ENCODE data around the gene SGIP1. TPM values are rescaled to one million over a fixed set of nuclear protein-coding genes. Genes with fewer than 3 reads are reported as not detected.
"Not testable (repeated sequence)": the region's sequence is repeated elsewhere in the genome, so short reads cannot be mapped to it uniquely, and the experiment has no call there.

SGIP1 gene
- total RNA-seq, 1 experiment from 2014 or later, result 0.37 TPM

DNA sequence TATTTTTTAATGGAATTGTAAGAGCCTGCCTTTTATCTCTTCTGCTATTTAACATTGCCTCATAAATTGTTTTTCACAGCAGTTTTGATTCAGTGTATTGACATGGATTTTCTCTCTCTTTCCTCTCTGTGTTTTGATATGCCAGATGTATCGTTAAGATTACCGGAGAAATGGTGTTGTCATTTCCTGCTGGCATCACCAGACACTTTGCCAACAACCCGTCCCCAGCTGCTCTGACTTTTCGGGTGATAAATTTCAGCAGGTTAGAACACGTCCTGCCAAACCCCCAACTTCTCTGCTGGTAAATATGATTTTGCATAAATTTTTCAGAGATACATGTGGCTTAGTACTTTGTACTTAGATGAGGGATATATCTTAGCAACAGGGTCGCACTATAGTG lies 195.2 kb downstream of the SGIP1 start:
- in situ Hi-C loops (cut with HindIII; ENCODE audit: low pct_unique_long_range_greater_than_20kb, low sequenced_read_pairs), result no loop called here
- DNase-seq (ENCODE audit: low read depth, low spot score), result no peak

- in situ Hi-C loops (cut with HindIII; ENCODE audit: low pct_unique_long_range_greater_than_20kb, low sequenced_read_pairs), result no loop called here
- DNase-seq (ENCODE audit: low read depth, low spot score), result no peak
Observed at GRCh38 chr1:66729523-66729922, 195.6 kb downstream of the SGIP1 start.

DNA sequence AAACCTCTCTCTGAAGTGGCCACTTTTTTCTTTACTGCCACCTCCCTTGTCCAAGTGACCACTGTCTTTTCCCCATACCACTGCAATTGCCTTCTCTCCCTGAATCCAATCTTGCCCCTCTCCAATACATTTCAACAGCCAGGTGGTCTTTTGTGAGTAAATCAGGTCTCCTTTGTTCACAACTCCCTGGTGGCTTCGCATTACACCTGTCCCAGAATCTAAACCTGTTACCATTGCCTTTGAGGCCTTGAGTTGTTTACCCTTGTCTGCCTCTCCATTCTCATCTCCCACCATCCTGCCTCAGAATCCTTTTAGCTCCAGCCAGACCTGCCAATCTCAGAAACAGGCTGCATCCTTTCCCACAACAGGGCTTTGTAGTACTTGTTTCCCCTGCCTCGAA lies 196.5 kb downstream of the SGIP1 start:
- DNase-seq (ENCODE audit: low read depth, low spot score), result no peak
- in situ Hi-C loops (cut with HindIII; ENCODE audit: low pct_unique_long_range_greater_than_20kb, low sequenced_read_pairs), result no loop called here

GRCh38 chr1:66731170-66731865 lies 197.4 kb downstream of the SGIP1 start:
- no peak for DNase-seq (ENCODE audit: low read depth, low spot score)
- in situ Hi-C loops (cut with HindIII; ENCODE audit: low pct_unique_long_range_greater_than_20kb, low sequenced_read_pairs), result no loop called here

- DNase-seq (ENCODE audit: low read depth, low spot score), result no peak
- in situ Hi-C loops (cut with HindIII; ENCODE audit: low pct_unique_long_range_greater_than_20kb, low sequenced_read_pairs), result no loop called here
Observed at GRCh38 chr1:66732407-66733166, 198.6 kb downstream of the SGIP1 start.

DNA sequence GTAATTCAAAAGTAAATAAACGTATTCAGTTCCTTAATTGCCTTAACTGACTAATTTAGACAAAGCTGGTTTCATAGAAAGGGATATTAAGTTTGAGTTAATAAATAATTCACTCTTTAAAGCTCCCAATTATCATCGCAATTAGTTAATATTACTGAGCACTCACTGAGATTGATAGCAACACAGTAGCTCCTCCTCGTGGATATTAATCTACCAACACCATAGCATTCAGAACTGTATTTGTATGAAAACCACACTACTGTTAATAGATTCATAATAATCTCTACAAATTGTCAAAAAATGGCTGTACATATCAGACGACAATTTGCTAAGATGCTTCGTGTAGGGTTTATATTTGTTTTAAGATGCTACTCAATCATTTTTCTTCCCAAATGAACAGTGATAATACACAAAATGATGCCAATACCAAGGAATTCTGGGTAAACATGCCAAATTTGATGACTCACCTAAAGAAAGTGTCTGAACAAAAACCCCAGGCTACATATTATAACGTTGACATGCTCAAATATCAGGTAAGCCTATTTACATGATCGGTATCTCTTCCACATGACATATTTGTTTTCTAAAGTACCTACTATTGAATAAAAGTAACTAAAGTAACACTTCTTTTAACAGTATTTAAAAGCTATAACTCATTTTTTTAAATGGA lies 199.5 kb downstream of the SGIP1 start:
- in situ Hi-C loops (cut with HindIII; ENCODE audit: low pct_unique_long_range_greater_than_20kb, low sequenced_read_pairs), result no loop called here
- DNase-seq (ENCODE audit: low read depth, low spot score), result peak; percentile 38

GRCh38 chr1:66734531-66734930 lies 200.6 kb downstream of the SGIP1 start:
- in situ Hi-C loops (cut with HindIII; ENCODE audit: low pct_unique_long_range_greater_than_20kb, low sequenced_read_pairs), result not testable (repeated sequence)

GRCh38 chr1:66737836-66738235 lies 203.9 kb downstream of the SGIP1 start:
- in situ Hi-C loops (cut with HindIII; ENCODE audit: low pct_unique_long_range_greater_than_20kb, low sequenced_read_pairs), result no loop called here
- no peak for DNase-seq (ENCODE audit: low read depth, low spot score)

More at GRCh38 chr1:66734531-66734930, 200.6 kb downstream of the SGIP1 start:
- not testable (repeated sequence) for DNase-seq (ENCODE audit: low read depth, low spot score)

GRCh38 chr1:66739401-66740157 lies 205.6 kb downstream of the SGIP1 start:
- in situ Hi-C loops (cut with HindIII; ENCODE audit: low pct_unique_long_range_greater_than_20kb, low sequenced_read_pairs), result no loop called here
- DNase-seq (ENCODE audit: low read depth, low spot score), result no peak

DNA sequence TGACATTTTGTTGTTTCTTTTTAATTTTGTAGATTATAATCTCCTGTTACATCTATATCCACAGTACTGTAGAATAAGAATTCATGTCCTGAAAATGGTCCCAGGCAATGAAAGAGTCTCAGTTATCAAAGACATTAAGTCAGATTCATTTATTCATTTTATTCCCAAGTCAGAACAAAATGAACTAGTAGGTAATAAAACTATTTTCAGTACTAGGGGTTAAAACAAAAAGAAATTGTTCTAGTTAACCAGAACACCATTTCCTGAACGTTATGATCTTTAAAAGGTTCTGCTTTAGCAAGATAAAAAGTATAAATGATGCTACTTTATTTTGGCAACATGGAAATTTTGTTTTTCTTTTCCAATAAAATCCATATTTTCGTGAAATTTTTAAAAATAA lies 211.5 kb downstream of the SGIP1 start:
- in situ Hi-C loops (cut with HindIII; ENCODE audit: low pct_unique_long_range_greater_than_20kb, low sequenced_read_pairs), result no loop called here

GRCh38 chr1:66747501-66747900 lies 213.5 kb downstream of the SGIP1 start:
- in situ Hi-C loops (cut with HindIII; ENCODE audit: low pct_unique_long_range_greater_than_20kb, low sequenced_read_pairs), result no loop called here
- no peak for DNase-seq (ENCODE audit: low read depth, low spot score)

More for the DNA sequence above, 211.5 kb downstream of the SGIP1 start:
- no peak for DNase-seq (ENCODE audit: low read depth, low spot score)

GRCh38 chr1:66750577-66750976 lies 216.6 kb downstream of the SGIP1 start:
- in situ Hi-C loops (cut with HindIII; ENCODE audit: low pct_unique_long_range_greater_than_20kb, low sequenced_read_pairs), result no loop called here
- DNase-seq (ENCODE audit: low read depth, low spot score), result no peak

GRCh38 chr1:66751160-66751559 lies 217.2 kb downstream of the SGIP1 start:
- in situ Hi-C loops (cut with HindIII; ENCODE audit: low pct_unique_long_range_greater_than_20kb, low sequenced_read_pairs), result no loop called here
- DNase-seq (ENCODE audit: low read depth, low spot score), result no peak

DNA sequence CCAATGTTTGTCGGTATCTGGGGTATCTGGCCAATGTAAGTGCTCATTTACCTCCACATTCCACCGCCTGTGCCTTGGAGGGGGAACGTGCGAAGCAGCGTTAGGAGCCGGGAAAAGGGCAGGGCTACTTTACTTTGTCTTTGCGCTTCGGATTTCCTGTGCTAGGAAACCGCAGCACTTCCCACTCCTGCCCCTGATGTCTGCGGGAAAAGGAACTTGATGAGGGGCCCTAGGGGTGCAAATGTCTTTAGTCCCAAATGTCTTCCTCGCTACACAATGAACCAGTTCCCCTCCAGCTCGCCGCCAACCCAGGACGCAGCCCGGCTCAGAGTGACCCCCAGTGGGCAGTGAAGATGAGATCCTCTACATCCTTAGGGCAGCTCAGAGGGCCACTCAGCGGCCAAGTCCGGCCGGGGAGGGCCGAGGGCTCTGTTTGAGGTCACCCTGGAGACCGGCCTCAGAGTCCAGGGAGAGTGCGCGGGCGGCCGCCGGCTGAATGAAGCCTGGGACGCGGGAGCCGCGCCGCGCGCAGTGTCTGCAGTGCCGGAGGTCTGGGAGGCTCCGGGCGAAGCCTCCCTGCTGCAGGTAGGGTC lies 218.1 kb downstream of the SGIP1 start, which contains the start of gene DYNLT5:
Gene DYNLT5, plus strand, starts transcription at position 460 of the 593 bp plus-strand sequence. CDS start 2,200 bp downstream, outside the sequence.
- in situ Hi-C loops (cut with HindIII; ENCODE audit: low pct_unique_long_range_greater_than_20kb, low sequenced_read_pairs), result no loop called here

GRCh38 chr1:66752671-66753371 lies 218.9 kb downstream of the SGIP1 start:
- DNase-seq (ENCODE audit: low read depth, low spot score), result no peak
- in situ Hi-C loops (cut with HindIII; ENCODE audit: low pct_unique_long_range_greater_than_20kb, low sequenced_read_pairs), result no loop called here

More for the DNA sequence above, 218.1 kb downstream of the SGIP1 start, which contains the start of gene DYNLT5:
- DNase-seq (ENCODE audit: low read depth, low spot score), result no peak

DNA sequence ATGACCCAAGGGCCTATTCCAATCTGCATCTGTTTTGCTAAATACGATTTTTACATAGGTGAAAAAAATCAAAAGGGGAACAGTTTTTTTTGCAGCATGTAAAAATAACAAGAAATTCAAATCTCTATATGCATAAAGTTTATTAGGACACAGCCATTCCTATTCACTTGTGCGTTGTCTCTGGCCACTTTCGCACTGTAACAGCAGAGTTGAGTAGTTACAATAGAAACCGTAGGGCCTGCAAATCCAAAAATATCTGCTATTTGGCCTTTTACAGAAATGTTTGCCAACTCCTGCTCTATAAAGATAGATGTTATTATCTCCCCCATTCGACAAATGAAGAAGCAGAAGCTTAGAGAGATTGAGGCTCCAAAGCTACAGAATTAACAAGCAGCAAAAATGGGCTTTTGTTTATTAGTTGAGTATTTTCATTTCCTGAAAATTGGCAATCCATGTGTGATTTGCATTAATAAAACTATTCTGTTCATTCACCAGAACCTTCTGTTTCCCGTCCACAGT lies 223.8 kb downstream of the SGIP1 start:
- in situ Hi-C loops (cut with HindIII; ENCODE audit: low pct_unique_long_range_greater_than_20kb, low sequenced_read_pairs), result no loop called here
- DNase-seq (ENCODE audit: low read depth, low spot score), result no peak
